ENCODE data around the gene TCEAL1.
"Not testable (repeated sequence)": the region's sequence is repeated elsewhere in the genome, so short reads cannot be mapped to it uniquely, and the experiment has no call there.

The TCEAL1 gene

GRCh38 chrX:103637604-103638338 is 9.0 kb downstream of the TCEAL1 start:
- TF ChIP-seq EZH2phosphoT487 (IDR thresholded peaks at IDR 0.05; ENCODE audit: low read depth), result no peak
- TF ChIP-seq, protein P1, sequence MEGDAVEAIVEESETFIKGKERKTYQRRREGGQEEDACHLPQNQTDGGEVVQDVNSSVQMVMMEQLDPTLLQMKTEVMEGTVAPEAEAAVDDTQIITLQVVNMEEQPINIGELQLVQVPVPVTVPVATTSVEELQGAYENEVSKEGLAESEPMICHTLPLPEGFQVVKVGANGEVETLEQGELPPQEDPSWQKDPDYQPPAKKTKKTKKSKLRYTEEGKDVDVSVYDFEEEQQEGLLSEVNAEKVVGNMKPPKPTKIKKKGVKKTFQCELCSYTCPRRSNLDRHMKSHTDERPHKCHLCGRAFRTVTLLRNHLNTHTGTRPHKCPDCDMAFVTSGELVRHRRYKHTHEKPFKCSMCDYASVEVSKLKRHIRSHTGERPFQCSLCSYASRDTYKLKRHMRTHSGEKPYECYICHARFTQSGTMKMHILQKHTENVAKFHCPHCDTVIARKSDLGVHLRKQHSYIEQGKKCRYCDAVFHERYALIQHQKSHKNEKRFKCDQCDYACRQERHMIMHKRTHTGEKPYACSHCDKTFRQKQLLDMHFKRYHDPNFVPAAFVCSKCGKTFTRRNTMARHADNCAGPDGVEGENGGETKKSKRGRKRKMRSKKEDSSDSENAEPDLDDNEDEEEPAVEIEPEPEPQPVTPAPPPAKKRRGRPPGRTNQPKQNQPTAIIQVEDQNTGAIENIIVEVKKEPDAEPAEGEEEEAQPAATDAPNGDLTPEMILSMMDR (IDR thresholded peaks at IDR 0.05; ENCODE audit: low read depth, low read length), result no peak
- no peaks in the 10 kb centered on the region for H3K9me3 ChIP-seq (ENCODE audit: insufficient read depth, low read length)
- no peaks in the 10 kb centered on the region for H3K36me3 ChIP-seq (replicated peaks; ENCODE audit: low read depth, low read length)
- H3K27me3 ChIP-seq (ENCODE audit: low read depth, low read length), result no peaks in the 10 kb centered on the region
- H3K9ac ChIP-seq (ENCODE audit: low read length), result no peak overlapping the region
- no peak overlapping the region for H3K4me2 ChIP-seq (ENCODE audit: low read length)
- H4K20me1 ChIP-seq (ENCODE audit: insufficient read depth, low read length), result no peaks in the 10 kb centered on the region
- no peak overlapping the region for H3K4me3 ChIP-seq (ENCODE audit: low read length)
- no peak overlapping the region for H2AFZ ChIP-seq (ENCODE audit: low read depth, low read length)
- no peaks in the 10 kb centered on the region for H3K4me1 ChIP-seq (ENCODE audit: low read length)
- H3K79me2 ChIP-seq (ENCODE audit: low read length), result no peaks in the 10 kb centered on the region
- H3K27ac ChIP-seq (ENCODE audit: low read length), result no peak overlapping the region

GRCh38 chrX:103638479-103639346 is 9.9 kb downstream of the TCEAL1 start:
- not testable (repeated sequence) for H3K9me3 ChIP-seq (ENCODE audit: insufficient read depth, low read length); H3K4me3 ChIP-seq (ENCODE audit: low read length); H3K27me3 ChIP-seq (ENCODE audit: low read depth, low read length); H2AFZ ChIP-seq (ENCODE audit: low read depth, low read length); H3K9ac ChIP-seq (ENCODE audit: low read length); H3K79me2 ChIP-seq (ENCODE audit: low read length); H3K4me2 ChIP-seq (ENCODE audit: low read length); H4K20me1 ChIP-seq (ENCODE audit: insufficient read depth, low read length); H3K4me1 ChIP-seq (ENCODE audit: low read length); H3K27ac ChIP-seq (ENCODE audit: low read length); H3K36me3 ChIP-seq (replicated peaks; ENCODE audit: low read depth, low read length)

- H3K4me2 ChIP-seq (ENCODE audit: low read length), result no peak overlapping the region
- TF ChIP-seq EZH2phosphoT487 (IDR thresholded peaks at IDR 0.05; ENCODE audit: low read depth), result no peak
- TF ChIP-seq, protein P1 (IDR thresholded peaks at IDR 0.05; ENCODE audit: low read depth, low read length), result no peak
- no peaks in the 10 kb centered on the region for H3K4me1 ChIP-seq (ENCODE audit: low read length)
- H3K27me3 ChIP-seq (ENCODE audit: low read depth, low read length), result no peaks in the 10 kb centered on the region
- no peak overlapping the region for H3K27ac ChIP-seq (ENCODE audit: low read length)
- no peaks in the 10 kb centered on the region for H3K79me2 ChIP-seq (ENCODE audit: low read length)
- H3K4me3 ChIP-seq (ENCODE audit: low read length), result no peak overlapping the region
- no peaks in the 10 kb centered on the region for H3K9me3 ChIP-seq (ENCODE audit: insufficient read depth, low read length)
- no peak overlapping the region for H2AFZ ChIP-seq (ENCODE audit: low read depth, low read length)
- H4K20me1 ChIP-seq (ENCODE audit: insufficient read depth, low read length), result no peaks in the 10 kb centered on the region
- H3K9ac ChIP-seq (ENCODE audit: low read length), result no peak overlapping the region
- no peaks in the 10 kb centered on the region for H3K36me3 ChIP-seq (replicated peaks; ENCODE audit: low read depth, low read length)
These were observed 11.8 kb downstream of the TCEAL1 start for GRCh38 chrX:103640401-103641155.

- Histone ChIP-seq H3K4me1 (ENCODE audit: low read length) (no peaks in the 10 kb centered on the region), H3K27me3 (ENCODE audit: low read depth, low read length) (no peaks in the 10 kb centered on the region), H3K9ac (ENCODE audit: low read length) (no peak overlapping the region), H2AFZ (ENCODE audit: low read depth, low read length) (no peak overlapping the region), H3K79me2 (ENCODE audit: low read length) (no peaks in the 10 kb centered on the region), H3K36me3 (replicated peaks; ENCODE audit: low read depth, low read length) (no peaks in the 10 kb centered on the region), H3K4me3 (ENCODE audit: low read length) (no peak overlapping the region), H3K4me2 (ENCODE audit: low read length) (no peak overlapping the region), H3K27ac (ENCODE audit: low read length) (no peak overlapping the region), H3K9me3 (ENCODE audit: insufficient read depth, low read length) (no peaks in the 10 kb centered on the region), H4K20me1 (ENCODE audit: insufficient read depth, low read length) (no peaks in the 10 kb centered on the region)
- no peak for TF ChIP-seq EZH2phosphoT487 (IDR thresholded peaks at IDR 0.05; ENCODE audit: low read depth)
- TF ChIP-seq, protein P1 (IDR thresholded peaks at IDR 0.05; ENCODE audit: low read depth, low read length), result no peak
These were observed 15.3 kb downstream of the TCEAL1 start for GRCh38 chrX:103644125-103644524.

Data from OCI-LY3 (cell line).